Activated CD4-positive, alpha-beta T cell treated with anti-CD3 and anti-CD28 coated beads for 24 hours (primary cell): ENCODE data around the gene OR1F1.
"Not testable (repeated sequence)": the region's sequence is repeated elsewhere in the genome, so short reads cannot be mapped to it uniquely, and the experiment has no call there.

Experiments
- DNase-seq, 2 donors: peaks; one replicate each; pipeline ENCODE4 v3.0.0-alpha.2; 2020; ENCODE audit warnings: low read depth in 2 of 2

The OR1F1 gene

DNA sequence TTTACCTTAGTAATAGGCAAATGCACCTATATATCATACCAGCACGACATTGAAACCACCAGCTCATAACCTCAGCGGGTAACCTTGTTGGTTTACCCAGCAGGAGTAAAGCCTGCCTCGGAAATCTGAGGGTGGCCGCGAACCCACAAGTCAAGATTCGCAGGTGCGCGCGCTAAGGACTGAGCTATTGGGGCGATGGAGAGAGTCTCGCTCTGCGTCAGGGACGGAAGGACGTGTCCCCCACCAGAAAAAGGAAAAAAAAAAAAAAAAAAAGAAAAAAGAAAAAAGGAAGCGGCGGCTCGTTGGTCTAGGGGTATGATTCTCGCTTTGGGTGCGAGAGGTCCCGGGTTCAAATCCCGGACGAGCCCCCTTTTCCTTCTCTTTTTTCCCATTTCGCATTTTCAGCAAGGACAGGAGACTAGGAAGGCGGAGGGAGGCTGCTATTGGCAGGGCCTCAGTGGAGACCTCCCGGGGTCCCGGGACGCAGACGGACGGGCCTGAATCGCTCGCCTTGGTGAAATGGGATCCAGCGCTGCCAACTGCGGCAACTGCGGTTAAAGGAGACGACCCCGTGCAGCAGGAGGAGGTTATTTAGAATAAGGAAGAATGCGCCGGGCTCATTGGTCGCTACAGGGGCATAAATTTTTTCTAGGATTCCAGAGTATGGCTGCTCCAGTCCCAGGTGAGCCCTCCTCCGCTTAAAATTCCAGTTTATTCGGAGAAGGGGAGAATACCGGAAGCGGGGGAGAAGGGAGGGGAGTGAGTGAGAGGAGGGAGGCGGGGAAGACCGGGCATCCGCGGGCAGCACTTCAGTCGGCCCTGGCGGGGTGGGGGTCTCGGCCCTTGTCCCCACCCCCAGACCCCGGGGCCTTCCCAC is at the start of gene OR1F1:
Gene OR1F1, plus strand, starts transcription at position 407 of the 877 bp plus-strand sequence.
- DNase-seq, result peak in 1 of 2 donors; percentile 73

DNA sequence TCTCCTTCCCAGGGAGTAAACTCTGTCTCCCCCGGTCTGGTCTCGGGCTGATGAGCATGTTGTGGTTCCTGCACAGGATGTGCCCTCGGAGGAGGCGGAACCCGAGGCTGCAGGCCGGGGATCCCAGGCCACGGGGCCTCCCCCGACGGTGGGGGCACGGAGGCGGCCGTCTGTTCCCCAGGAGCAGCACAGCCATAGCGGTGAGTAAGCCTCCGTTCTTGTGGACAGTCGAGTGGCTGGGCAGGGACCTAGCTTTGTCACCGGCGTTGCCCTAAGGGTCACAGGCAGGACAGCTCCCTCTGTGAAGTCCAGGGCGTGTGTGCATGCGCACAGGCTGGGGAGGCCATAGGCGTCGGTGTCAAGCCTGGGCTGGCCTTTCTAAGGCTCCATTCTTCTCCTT is 49.7 kb upstream of the OR1F1 start:
- DNase-seq, result no peak

DNA sequence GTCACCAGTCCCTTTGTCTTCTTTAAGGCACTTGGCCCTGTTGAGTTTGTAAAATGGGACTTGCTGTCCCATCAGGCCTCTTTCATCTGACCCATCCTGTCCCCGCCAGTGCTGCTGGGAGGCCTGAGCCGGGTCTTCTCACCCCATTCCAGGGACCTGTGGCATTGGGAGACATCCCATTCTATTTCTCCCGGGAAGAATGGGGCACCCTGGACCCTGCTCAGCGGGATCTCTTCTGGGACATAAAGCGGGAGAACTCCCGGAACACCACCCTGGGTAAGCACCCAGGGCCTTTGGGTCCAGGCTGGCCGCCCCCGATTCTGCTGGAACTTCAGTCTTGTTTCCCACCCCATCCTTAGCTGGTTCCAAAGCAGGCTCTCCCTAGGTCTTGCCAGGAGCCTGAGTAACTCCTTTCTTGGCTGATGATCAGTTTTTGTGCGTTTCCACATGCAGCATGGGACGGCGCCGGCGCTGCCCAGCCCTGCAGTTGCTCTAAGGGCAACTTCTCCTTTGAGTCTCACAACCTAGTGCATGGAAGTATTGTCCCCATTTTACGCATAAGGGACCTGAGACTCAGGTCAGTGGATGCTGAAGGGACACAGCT is 49.1 kb upstream of the OR1F1 start:
- DNase-seq, result no peak

DNA sequence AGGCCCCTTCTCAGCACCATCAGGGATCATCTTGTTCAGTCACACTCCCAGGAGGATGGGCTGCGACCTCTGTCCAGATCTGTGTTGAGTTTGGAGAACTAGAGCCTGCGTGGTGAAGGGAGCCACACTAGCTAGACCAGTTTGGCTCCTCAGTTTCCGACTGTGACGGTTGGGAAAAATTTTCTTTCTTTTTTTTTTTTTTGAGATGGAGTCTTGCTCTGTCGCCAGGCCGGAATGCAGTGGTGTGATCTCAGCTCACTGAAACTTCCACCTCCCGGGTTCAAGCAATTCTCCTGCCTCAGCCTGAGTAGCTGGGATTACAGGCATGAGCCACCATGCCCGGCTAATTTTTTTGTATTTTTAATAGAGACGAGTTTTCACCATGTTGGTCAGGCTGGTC is 48.4 kb upstream of the OR1F1 start:
- DNase-seq, result not testable (repeated sequence)

DNA sequence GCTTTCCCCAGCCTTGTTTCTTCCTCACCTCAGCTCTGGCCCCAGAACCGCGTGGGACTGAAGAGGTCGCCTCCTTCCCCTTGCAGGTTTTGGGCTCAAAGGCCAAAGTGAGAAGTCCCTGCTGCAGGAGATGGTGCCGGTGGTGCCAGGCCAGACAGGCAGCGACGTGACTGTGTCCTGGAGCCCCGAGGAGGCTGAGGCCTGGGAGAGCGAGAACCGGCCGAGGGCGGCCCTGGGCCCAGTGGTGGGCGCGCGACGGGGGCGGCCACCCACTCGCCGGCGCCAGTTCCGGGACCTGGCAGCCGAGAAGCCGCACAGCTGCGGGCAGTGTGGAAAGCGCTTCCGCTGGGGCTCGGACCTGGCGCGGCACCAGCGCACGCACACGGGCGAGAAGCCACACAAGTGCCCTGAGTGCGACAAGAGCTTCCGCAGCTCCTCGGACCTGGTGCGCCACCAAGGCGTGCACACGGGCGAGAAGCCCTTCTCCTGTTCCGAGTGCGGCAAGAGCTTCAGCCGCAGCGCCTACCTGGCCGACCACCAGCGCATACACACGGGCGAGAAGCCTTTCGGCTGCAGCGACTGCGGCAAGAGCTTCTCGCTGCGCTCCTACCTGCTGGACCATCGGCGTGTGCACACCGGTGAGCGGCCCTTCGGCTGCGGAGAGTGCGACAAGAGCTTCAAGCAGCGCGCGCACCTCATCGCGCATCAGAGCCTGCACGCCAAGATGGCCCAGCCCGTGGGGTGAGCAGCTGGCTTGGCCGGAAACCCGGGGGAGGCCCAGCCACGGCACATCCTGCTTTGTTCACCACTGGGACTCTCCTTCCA is 47.2 kb upstream of the OR1F1 start:
- no peak for DNase-seq

DNA sequence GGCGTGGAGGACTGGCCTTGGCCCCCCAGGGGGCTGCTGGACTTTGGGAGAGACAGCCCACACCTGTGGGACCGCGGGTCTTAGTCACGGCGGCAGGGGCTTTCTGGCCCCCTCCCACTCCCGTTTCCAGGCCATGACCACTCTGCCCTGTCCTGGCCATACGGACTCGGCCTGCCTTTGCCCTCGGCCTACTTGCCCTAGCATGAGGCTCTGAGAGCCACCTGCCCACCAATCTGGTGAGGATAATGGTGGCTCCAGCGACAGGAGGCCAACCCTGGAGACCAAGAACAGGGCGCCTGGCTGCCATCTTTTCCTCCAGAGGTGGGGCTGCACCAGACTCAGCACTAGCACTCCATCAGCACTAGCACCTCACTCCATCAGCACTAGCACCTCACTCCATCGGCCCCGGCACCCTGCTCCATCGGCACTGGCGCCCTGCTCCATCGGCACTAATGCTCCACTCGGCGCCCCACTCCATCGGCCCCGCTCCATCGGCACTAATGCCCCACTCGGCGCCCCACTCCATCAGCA is 46.2 kb upstream of the OR1F1 start:
- DNase-seq, result no peak

DNA sequence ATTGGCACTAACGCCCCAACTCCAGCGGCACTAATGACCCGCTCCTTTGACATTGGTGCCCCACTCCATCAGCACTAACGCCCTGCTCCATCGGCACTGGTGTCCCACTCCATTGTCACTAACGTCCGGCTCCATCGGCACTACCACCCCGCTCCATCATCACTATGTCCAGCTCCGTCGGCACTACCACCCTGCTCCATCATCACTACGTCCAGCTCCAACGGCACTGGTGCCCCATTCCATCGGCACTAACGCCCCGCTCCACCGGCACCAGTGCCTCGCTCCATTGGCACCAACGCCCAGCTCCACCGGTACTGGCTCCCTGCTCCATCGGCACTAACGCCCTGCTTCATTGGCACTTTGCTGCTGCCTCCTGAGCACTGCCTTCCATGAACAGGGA is 45.7 kb upstream of the OR1F1 start:
- no peak for DNase-seq

DNA sequence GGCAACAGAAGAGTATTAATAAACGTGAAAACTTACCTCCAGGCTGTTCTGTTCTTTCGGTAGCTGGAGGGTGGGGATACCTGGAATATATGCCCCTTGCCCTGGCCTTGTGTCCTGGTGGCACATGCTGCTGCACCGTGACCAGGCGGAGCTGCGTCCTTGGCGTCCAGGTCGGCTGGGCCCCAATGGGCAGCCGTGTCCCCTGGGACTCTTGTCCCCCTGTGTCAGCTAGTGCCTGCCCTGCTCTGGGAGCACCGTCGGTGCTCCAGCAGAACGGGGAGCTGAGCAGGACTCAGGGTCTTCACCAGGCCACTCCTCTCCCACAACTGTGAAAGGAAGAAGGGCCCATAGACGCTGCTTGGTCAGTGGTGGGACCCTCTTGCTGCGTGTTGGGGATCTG is 45.2 kb upstream of the OR1F1 start:
- no peak for DNase-seq

DNA sequence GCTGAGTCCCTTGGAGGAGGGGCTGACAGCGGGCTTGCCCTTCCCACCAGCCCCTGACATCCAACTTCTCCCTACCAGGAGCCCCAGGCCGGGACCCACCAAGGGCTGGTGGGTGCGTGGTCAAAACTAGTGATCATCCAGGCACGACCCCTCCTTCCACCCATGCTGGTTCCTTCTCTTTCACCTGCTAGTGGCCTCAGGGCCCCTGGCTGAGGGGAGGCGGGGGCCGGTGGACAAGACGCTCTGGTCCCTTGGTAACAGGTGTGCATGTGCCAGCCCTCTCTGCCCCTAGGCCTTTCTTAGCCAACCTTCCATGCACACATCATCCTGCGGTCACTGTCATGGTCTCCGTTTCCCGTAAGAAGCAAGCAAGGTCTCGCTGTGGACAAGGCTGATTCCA is 44.8 kb upstream of the OR1F1 start:
- no peak for DNase-seq

DNA sequence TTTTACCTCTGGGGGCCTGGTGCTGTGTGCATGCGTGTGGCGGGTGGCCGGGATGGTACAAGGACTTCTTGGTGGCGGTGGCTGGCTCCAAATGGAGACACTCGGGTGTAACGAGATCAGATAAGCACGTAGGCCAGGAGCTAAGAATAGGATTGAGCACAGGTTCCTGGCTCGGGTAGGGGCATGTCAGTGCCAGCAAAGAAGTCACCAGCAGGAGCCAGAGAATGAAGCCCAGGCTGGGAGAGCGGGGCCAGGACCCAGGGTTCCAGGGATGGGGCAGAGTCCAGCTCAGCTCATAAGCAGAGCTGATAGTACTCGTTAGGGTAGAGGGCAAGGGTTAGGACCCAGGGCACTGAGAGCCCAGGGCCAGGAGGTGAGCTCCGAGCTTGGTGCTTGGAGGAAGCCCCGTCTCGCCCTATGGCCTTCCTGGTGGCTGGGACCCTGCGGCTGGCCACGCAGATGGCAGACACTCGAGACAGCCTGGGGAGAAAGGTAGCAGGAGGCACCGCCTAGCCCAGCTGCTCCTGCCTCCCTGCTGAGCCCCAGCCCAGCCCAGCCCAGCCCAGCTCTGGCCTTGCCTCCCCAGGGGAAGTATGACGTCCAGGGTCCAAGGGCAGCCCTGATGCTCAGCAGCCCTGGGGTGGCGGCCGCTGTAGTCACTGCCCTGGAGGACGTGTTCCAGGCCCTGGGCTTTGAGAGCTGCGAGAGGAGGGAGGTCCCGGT is 44.2 kb upstream of the OR1F1 start:
- no peak for DNase-seq

DNA sequence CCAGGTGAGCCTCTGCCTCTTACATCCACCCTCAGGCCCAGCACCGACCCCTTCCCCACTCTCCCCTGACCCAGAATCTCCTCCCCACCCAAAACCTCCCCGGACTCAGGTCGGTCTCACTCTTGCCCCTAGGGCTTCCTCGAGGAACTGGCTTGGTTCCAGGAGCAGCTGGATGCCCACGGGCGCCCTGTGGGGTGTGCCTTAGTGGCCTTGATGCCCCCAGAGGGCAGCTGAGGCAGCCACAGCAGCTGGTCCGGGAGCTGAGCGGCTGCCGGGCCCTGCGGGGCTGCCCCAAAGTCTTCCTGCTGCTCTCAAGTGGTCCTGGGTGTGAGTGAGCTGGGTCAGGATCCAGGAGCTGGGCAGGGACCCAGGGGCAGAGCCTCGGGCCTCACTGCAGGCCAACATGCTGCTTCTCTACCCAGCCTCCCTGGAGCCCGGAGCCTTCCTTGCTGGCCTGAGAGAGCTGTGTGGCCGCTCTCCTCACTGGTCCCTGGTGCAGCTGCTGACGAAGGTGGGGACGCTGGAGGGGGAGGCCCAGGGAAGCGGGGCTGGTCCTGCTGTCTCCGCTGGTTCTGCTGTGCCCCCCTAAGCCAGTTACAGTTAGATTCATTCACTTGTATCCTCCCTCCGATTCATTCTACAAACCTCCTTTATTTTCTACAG is 43.6 kb upstream of the OR1F1 start:
- no peak for DNase-seq

DNA sequence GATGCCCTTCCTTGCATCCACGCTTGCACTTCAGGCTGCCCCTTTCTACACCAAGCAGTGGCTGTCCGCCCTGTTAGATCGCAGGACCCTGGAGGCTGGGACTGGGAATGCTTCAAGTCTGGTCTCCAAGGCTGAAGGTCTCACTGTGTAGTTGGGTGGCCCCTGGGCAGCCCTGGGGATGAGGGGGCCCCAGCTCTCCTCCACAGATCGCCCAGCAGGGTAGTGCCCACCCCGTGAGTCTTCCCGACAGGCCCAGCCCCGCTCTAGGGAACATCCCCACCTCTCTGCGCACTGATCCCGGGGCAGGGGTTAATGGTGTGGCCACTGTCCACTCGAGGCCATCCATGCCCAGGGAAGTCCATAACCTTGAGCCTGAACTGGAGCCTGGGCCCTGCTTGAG is 42.9 kb upstream of the OR1F1 start:
- no peak for DNase-seq

DNA sequence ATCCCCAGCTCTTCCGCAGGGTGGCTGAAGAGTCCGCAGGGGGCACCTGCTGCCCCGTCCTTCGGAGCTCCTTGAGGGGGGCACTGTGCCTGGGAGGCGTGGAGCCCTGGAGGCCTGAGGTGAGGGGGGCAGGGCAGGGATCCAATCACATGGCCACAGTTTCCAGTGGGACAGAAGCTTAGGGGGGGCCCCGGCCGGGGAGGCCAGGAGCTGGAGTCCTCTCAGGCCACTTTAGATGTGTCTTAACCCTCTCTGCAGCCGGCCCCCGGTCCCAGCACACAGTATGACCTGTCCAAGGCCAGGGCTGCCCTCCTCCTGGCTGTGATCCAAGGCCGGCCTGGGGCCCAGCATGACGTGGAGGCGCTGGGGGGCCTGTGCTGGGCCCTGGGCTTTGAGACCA is 42.3 kb upstream of the OR1F1 start:
- DNase-seq, result no peak

DNA sequence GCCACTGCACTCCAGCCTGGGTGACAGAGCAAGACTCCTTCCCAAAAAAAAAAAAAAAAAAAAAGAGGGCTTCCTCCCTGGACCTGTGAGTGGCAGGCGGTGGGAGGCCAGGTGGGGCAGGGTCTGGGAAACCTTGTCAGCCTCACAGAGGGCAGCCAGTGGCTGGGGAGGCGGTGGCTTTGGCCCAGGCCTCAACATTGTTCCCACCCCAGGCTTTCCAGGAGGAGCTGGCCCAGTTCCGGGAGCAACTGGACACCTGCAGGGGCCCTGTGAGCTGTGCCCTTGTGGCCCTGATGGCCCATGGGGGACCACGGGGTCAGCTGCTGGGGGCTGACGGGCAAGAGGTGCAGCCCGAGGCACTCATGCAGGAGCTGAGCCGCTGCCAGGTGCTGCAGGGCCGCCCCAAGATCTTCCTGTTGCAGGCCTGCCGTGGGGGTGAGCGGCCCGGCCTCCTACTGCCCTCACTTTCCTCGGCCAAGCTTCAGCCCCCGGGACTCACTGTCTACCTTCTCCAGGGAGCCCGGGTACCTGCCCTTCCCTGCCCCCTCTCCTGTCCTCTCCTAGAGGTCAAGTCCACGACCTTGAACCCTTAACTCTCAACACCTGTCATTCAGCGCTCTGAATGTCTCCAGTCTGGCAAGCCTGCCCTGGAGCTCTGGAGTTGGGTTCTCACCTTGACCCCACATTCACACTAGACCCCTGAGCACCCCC is 40.8 kb upstream of the OR1F1 start:
- DNase-seq, result no peak

DNA sequence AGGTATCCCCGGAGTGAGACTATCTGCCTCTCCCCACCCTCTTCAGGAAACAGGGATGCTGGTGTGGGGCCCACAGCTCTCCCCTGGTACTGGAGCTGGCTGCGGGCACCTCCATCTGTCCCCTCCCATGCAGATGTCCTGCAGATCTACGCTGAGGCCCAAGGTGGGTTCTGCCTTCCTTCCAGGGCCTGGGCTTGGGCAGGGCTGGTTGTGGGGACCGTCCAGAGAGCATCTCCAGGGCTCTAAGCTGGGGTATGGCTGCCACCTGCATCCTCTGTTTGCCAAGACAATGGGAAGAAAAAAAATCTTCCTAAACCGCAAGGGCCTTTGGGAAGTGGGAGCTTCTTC is 40.3 kb upstream of the OR1F1 start:
- DNase-seq, result no peak

DNA sequence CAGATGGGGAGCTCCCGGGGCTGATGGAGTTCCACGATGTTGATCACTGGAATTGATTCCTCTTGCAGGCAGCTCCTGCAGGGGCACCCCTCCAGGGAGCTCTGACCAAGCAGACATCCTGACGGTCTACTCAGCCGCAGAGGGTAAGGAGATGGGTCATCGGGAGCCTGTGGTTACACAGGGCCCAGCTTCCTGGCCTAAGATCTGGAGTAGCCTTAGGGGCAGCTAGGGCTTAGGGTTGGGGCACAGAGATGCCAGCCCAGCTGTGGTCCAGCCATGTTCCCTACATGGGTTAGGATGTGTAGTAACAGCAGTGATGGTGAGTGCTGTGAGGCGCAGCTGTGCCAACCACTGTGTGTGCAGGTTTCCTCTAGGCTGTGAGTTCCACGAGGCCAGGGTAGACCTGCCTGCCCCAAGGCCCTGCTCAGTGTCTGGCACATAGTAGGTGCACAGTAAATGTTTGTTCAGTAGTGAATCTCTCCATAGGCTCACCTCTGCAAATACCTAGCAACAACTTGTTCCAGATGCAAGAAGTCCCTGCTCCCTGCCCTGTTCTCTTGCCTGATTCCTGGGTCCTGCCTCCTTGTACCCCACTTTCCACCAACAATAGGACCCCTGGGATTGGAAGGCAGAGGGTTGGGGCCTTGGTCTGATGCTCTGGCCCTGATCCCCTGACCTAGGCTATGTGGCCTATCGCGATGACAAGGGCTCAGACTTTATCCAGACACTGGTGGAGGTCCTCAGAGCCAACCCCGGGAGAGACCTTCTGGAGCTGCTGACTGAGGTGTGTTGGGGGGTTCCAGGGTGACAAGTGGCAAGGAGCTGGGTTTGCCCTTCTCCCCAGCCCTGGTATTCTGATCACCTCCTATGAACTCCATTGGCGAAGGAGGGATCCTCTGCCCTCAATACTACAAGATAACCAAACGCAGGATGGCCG is 39.5 kb upstream of the OR1F1 start:
- DNase-seq, result no peak

DNA sequence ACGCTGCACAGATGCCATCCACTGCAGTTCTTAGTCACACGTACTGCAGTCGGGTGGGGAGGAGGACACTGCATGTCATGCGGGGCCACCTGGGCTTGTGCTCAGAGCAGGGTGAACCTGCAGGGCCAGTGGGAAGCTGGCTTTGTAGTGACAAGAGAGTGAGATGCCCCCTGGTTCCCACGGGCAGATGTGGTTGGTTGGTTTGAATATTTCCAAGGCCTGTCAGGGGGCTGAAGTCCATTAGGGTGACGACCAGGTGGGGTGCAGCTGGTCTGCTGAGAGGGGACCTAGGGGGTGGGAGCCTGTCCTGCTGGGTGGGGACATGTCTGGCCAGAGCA is 38.8 kb upstream of the OR1F1 start:
- no peak for DNase-seq

DNA sequence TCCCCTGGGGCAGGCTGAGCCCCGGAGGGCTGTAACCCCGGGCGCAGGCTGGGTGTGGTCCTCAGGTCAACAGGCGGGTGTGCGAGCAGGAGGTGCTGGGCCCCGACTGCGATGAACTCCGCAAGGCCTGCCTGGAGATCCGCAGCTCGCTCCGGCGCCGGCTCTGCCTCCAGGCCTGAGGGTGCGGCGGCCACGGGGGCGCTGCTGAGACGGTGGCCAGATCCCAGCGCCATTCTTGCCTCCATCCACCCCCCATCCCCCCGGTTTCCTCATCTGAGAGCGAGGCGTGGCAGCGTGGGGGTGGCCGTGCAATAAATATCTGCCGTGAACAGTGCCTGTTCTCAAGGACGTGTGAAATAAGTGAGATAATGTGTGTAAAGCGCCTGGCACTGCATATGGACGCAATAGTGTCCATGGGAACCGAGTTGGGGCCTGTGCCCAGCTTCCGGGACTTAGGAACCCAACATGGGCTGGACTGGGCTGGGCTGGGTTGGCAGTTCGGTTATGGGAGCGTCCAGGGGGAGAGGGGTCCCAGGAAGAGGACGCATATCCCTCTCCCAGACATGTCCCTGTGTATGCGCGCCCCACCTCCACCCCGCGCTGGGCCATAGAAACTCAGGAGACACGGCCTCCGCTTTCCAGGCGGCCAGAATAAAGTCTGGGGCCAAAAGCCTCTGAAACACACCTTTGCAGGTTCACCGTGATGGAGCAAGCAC is 38.2 kb upstream of the OR1F1 start:
- no peak for DNase-seq
